ENCODE measurements around the gene HPN.

DNA sequence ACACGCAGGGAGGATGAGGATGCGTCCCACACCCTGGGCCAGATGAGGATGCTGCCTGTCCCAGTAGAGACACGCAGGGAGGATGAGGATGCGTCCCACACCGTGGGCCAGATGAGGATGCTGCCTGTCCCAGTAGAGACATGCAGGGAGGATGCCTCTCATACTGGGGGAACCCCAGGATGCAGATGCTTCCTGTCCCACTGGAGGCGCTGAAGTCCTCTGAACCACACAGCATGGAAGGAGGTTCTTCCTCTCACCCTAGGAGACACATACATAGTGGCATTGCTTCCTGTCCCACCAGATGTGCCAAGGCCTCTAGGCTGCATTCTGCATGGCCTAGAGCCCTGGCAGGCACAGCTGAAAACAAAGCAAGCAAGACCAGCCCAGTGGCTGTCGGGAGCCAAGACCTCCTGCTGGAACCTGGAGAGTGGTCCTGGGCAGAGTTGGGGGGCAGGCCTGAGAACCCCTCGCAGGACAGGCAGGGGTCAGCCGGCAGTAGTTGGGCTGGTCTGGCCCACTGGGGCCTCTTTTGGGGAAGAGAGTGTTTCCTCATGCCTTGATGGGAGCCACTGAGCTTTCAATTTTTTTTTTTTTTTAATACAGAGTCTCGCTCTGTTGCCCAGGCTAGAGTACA, 4.3 kb downstream of the HPN start:
- TF ChIP-seq, protein P1, sequence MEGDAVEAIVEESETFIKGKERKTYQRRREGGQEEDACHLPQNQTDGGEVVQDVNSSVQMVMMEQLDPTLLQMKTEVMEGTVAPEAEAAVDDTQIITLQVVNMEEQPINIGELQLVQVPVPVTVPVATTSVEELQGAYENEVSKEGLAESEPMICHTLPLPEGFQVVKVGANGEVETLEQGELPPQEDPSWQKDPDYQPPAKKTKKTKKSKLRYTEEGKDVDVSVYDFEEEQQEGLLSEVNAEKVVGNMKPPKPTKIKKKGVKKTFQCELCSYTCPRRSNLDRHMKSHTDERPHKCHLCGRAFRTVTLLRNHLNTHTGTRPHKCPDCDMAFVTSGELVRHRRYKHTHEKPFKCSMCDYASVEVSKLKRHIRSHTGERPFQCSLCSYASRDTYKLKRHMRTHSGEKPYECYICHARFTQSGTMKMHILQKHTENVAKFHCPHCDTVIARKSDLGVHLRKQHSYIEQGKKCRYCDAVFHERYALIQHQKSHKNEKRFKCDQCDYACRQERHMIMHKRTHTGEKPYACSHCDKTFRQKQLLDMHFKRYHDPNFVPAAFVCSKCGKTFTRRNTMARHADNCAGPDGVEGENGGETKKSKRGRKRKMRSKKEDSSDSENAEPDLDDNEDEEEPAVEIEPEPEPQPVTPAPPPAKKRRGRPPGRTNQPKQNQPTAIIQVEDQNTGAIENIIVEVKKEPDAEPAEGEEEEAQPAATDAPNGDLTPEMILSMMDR (conservative IDR thresholded peaks at IDR 0.05; ENCODE audit: low read depth in 2 of 2) = peak; percentile 44 to 68
- TF ChIP-seq POLR2AphosphoS5 (IDR thresholded peaks at IDR 0.05; ENCODE audit: low read depth) = no peak
- TF ChIP-seq, protein P2, sequence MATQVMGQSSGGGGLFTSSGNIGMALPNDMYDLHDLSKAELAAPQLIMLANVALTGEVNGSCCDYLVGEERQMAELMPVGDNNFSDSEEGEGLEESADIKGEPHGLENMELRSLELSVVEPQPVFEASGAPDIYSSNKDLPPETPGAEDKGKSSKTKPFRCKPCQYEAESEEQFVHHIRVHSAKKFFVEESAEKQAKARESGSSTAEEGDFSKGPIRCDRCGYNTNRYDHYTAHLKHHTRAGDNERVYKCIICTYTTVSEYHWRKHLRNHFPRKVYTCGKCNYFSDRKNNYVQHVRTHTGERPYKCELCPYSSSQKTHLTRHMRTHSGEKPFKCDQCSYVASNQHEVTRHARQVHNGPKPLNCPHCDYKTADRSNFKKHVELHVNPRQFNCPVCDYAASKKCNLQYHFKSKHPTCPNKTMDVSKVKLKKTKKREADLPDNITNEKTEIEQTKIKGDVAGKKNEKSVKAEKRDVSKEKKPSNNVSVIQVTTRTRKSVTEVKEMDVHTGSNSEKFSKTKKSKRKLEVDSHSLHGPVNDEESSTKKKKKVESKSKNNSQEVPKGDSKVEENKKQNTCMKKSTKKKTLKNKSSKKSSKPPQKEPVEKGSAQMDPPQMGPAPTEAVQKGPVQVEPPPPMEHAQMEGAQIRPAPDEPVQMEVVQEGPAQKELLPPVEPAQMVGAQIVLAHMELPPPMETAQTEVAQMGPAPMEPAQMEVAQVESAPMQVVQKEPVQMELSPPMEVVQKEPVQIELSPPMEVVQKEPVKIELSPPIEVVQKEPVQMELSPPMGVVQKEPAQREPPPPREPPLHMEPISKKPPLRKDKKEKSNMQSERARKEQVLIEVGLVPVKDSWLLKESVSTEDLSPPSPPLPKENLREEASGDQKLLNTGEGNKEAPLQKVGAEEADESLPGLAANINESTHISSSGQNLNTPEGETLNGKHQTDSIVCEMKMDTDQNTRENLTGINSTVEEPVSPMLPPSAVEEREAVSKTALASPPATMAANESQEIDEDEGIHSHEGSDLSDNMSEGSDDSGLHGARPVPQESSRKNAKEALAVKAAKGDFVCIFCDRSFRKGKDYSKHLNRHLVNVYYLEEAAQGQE (IDR thresholded peaks at IDR 0.05; ENCODE audit: unreplicated experiment) = no peak
- TF ChIP-seq EZH2 (IDR thresholded peaks at IDR 0.05; ENCODE audit: low read depth, unreplicated experiment) = no peak
- no peak for TF ChIP-seq CREB1 (CRISPR knock-in tag; IDR thresholded peaks at IDR 0.05; ENCODE audit: low read depth)
- TF ChIP-seq, protein P3, sequence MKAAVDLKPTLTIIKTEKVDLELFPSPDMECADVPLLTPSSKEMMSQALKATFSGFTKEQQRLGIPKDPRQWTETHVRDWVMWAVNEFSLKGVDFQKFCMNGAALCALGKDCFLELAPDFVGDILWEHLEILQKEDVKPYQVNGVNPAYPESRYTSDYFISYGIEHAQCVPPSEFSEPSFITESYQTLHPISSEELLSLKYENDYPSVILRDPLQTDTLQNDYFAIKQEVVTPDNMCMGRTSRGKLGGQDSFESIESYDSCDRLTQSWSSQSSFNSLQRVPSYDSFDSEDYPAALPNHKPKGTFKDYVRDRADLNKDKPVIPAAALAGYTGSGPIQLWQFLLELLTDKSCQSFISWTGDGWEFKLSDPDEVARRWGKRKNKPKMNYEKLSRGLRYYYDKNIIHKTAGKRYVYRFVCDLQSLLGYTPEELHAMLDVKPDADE (IDR thresholded peaks at IDR 0.05) = no peak
- no peak for TF ChIP-seq JUNB (IDR thresholded peaks at IDR 0.05; ENCODE audit: unreplicated experiment)
- TF ChIP-seq EZH2phosphoT487 (IDR thresholded peaks at IDR 0.05; ENCODE audit: unreplicated experiment) = no peak
- no peak for TF ChIP-seq ZNF114 (CRISPR knock-in tag; IDR thresholded peaks at IDR 0.05)

Data from GM23338 (cell line).